IPS-20b (cell line): Measurements from ENCODE around the gene NTN1.

Source experiments
- H3K27ac ChIP-seq: one replicate; pipeline ENCODE4 v1.5.1; 2013; ENCODE audit warnings: low read length
- H3K27me3 ChIP-seq: 2 replicates; pipeline ENCODE4 v1.6.1; 2013; ENCODE audit warnings: mild to moderate bottlenecking, low read length, inconsistent platforms; ENCODE audit not compliant: insufficient read depth
- H3K36me3 ChIP-seq: 2 replicates; pipeline ENCODE4 v1.6.1; 2013; ENCODE audit warnings: low read depth, mild to moderate bottlenecking, inconsistent platforms, low read length, moderate library complexity; ENCODE audit not compliant: insufficient read depth
- H3K4me1 ChIP-seq: 2 replicates; pipeline ENCODE4 v1.6.1; 2013; ENCODE audit warnings: mild to moderate bottlenecking, control low read depth, inconsistent platforms, low read length, moderate library complexity; ENCODE audit not compliant: insufficient read depth
- H3K4me3 ChIP-seq: 2 replicates; pipeline ENCODE4 v1.5.1; 2013; ENCODE audit warnings: mild to moderate bottlenecking, low read length, inconsistent platforms
- H3K9ac ChIP-seq: 2 replicates; pipeline ENCODE4 v1.6.1; 2013; ENCODE audit warnings: low read depth, mild to moderate bottlenecking, inconsistent platforms, low read length, moderate library complexity
- H3K9me3 ChIP-seq: 2 replicates; pipeline ENCODE4 v1.6.1; 2013; ENCODE audit warnings: mild to moderate bottlenecking, low read depth, low read length, inconsistent platforms; ENCODE audit not compliant: insufficient read depth

NTN1 gene

DNA sequence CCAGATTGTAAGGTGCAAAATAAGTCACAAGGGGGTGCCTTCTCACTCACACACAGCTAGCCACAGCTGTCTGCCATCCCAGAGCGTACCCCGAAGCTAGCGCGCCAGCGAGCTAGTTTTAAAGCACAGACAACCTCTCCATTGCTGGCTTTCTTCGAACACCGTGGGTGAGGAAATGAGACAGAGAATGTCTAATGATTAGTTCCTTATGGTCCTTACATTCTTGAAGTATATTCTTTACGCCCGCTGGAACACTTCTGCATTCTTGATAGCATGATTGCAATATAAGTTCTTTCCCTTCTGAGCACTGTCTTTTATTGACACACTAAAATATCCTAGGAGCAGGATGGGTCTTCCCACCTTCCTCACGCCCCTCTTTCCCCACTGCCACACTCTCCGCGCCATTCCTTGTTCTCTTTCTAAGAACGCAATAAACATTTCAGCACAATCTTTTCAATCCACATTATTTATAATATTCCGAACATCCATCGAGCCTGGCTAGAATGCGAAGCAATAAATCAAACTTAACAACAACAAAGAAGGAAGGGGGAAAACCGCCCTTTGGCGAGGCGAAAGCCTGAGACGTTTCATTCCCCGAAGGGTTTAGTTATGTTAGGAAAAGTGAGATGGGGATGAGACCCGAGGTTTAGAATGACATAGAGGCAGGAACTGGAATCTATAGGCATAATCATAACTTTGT is 251.3 kb downstream of the NTN1 start:
- Histone ChIP-seq H3K36me3 (no peaks in the 10 kb centered on the region), H3K9me3 (no peaks in the 10 kb centered on the region), H3K4me1 (no peaks in the 10 kb centered on the region), H3K27ac (no peak overlapping the region), H3K9ac (no peak overlapping the region), H3K4me3 (no peak overlapping the region), H3K27me3 (no peaks in the 10 kb centered on the region)

DNA sequence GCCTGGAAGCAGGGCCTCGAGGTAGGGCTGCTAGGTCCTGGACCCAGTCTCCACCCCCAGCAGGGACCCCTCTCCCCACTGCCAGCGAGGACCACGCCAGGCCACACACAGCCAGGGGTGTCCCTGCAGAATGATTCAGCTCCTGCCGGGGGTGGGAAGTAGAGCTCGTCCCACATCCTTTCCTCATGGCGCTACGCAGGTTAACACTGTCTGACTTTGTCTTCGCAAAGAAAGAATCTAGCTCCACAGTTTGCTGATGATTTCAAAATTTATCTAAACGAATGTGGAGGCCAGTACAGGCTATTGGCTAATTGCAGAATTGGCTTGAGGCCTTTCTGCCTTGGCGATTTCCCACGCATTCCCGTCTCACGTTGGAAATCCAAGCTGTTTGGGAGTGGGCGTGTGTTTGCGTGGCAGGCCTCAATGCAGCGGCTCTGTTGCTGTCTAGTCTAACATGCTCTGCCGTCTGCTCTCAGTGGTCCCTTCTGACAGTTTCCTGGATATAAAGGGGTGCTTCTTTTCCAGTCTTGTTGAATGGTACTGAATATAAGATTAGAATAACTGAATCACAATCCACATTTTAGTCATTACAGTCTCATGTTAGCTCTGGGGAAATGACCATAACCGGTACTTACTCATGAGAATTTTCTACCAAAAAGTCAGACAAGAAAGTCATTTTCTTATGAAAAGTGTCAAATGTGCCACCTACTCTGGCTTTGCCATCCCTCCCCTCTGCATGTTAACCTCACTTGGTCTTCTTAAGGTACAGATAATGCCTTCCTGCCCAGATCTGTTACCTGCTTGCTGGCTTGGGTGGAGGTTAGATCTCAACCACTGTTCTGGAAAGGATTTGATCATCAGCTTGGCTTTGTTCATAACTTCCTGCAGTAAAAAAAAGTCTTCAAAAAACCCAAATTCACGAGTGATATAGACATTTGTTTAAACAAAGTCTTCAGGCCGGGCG is 252.4 kb downstream of the NTN1 start:
- H3K27me3 ChIP-seq = no peaks in the 10 kb centered on the region
- H3K36me3 ChIP-seq = no peaks in the 10 kb centered on the region
- H3K27ac ChIP-seq = no peak overlapping the region
- H3K9ac ChIP-seq = no peak overlapping the region
- no peaks in the 10 kb centered on the region for H3K9me3 ChIP-seq
- no peaks in the 10 kb centered on the region for H3K4me1 ChIP-seq
- H3K4me3 ChIP-seq = no peak overlapping the region

DNA sequence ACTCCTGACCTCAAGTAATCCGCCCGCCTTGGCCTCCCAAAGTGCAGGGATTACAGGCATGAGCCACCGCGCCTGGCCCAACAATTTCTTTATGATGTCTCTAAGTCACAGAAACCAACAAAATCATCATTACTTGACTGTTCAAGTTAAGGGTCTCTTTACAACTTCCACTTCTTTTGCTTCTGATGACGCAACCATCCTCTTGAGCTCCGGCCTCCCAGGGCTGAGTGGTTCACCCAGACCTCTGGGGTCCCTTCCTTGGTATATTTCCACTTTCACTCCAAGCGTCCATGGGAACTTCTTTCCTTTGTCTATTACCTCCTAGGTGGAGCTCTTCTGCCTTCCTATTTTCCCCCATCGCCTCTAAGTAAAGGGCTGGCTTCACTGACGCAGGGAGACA is 253.7 kb downstream of the NTN1 start:
- Histone ChIP-seq H3K36me3 (no peaks in the 10 kb centered on the region), H3K27ac (no peak overlapping the region), H3K4me1 (no peaks in the 10 kb centered on the region), H3K9ac (no peak overlapping the region), H3K27me3 (no peaks in the 10 kb centered on the region), H3K9me3 (no peaks in the 10 kb centered on the region), H3K4me3 (no peak overlapping the region)

DNA sequence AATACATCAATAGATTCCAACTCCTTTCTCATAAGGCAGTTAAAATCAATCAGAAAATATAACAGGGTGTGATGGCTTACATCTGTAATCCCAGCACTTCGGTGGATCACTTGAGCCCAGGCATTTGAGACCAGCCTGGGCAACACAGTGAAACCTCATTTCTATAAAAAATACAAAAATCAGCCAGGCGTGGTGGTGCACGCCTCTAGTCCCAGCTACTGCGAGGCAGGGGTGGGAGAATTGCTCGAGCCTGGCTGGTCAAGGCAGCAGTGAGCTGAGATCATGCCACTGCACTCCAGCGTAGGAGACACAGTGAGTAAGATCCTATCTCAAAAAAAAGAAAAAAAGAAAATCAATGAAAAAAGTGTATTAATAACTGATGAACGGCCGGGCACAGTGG is 258.6 kb downstream of the NTN1 start:
- Histone ChIP-seq H3K4me1 (peaks cover under 1% of the 10 kb centered on the region; the same call in 1 of the 2 replicates), H3K27me3 (no peaks in the 10 kb centered on the region), H3K27ac (no peak overlapping the region), H3K4me3 (no peak overlapping the region), H3K9ac (no peak overlapping the region), H3K9me3 (no peaks in the 10 kb centered on the region), H3K36me3 (no peaks in the 10 kb centered on the region)

DNA sequence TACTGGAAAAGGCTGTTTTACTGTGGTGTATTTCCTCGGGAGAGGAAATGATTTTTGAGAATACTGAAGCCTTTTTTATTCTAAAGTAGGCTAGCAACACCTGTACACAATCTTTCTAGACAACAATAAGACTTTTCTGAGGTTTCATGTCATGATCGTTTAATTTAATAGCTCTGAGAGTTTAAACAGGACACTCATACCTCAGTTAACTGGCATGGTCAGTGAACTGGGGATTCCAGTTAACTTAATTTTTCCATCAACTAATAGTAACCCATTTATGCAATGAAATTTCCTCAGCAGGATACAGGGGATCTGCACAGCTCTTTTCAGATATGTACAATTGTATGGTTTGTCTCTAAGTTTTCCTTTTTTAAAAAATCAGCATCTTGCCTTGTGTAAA is 262.6 kb downstream of the NTN1 start:
- no peak overlapping the region for H3K27ac ChIP-seq
- H3K36me3 ChIP-seq = no peaks in the 10 kb centered on the region
- no peaks in the 10 kb centered on the region for H3K27me3 ChIP-seq
- H3K9ac ChIP-seq = no peak overlapping the region
- H3K9me3 ChIP-seq = no peaks in the 10 kb centered on the region
- H3K4me3 ChIP-seq = no peak overlapping the region
- H3K4me1 ChIP-seq = peaks cover 14% of the 10 kb centered on the region; the same call in 1 of the 2 replicates

DNA sequence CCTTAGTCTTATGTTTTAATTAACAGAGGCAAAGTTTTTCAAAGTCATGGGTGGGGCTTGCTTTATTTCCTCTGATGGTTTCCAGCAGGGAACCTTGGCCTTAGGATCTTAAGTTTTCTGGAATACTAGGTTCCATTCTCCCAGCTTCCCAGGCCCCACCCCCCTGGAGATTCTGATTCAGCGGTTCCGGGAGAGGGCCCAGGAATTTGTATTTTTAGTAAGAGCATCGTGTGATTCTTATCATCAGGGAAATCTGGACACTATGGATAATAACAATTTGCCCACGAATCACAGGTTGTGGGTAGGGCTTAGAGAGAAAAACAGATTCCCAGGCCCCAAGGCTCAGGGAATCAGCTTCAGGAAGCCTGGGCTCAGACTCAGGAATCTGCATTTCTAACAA is 263.6 kb downstream of the NTN1 start:
- H3K36me3 ChIP-seq = no peaks in the 10 kb centered on the region
- peaks cover 14% of the 10 kb centered on the region; the same call in 1 of the 2 replicates for H3K4me1 ChIP-seq
- H3K27ac ChIP-seq = no peak overlapping the region
- H3K9me3 ChIP-seq = no peaks in the 10 kb centered on the region
- no peak overlapping the region for H3K9ac ChIP-seq
- no peak overlapping the region for H3K4me3 ChIP-seq
- H3K27me3 ChIP-seq = no peaks in the 10 kb centered on the region

DNA sequence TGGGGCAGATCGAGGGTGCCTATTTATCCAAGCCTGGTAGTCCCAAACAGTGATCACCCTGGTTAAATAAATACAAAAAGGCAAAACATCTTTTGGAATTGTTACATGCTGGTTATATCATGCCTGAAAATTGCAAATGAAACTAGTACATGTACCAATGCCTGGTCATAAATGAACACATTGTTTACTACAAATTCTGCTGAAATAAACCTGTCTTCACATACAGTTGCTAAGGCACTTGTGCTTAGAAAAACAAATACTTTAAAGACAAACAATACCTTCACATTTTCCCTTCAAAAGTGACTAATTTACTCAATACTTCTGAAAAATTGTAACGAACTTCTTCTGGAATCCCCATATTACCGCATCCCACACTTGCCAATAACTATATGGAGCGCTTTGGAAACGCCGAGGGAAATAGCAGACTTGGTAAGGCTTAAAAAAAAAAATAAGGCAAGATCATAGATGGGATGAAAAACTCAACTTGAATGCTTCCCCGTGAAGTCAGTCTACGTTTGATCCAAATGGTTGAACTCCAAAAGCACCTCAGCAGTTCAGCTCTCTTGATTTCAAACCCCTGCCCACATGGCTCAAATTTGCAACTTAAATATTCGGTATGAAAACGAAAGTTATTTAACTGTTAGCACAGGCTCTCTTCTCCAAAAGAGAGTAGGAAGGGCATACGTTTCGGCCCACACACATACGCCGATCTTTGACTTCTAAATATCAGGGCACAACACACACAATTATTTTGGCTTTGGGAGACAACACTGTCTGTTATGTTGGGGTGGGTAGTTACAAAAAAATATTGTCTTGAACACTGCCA is 264.5 kb downstream of the NTN1 start:
- Histone ChIP-seq H3K4me1 (peaks cover 14% of the 10 kb centered on the region; the same call in 1 of the 2 replicates), H3K9me3 (no peaks in the 10 kb centered on the region), H3K4me3 (no peak overlapping the region), H3K27me3 (no peaks in the 10 kb centered on the region), H3K36me3 (no peaks in the 10 kb centered on the region), H3K27ac (no peak overlapping the region), H3K9ac (no peak overlapping the region)

DNA sequence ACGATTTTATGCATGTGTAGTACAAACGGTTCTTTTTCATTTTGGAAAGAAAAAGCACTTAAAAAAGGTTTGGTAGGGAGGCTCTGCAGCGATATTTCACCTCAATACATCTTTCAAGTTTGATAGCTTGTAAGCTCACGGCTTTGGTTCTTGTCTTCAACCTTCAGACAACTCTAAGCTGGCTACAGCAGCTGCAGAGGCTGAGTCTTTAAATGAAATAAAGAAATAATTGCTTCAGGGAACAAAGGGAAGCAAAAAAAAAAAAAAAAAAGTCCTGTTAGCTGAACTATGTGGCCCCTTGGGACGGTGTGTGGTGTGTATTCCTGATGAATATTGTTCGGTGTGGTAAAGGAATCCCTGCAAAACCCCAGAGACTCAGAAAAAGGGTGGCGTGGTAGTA is 265.1 kb downstream of the NTN1 start:
- no peak overlapping the region for H3K27ac ChIP-seq
- no peaks in the 10 kb centered on the region for H3K27me3 ChIP-seq
- no peak overlapping the region for H3K4me3 ChIP-seq
- H3K9ac ChIP-seq = no peak overlapping the region
- H3K36me3 ChIP-seq = no peaks in the 10 kb centered on the region
- H3K4me1 ChIP-seq = peaks cover 14% of the 10 kb centered on the region; the same call in 1 of the 2 replicates
- H3K9me3 ChIP-seq = no peaks in the 10 kb centered on the region

DNA sequence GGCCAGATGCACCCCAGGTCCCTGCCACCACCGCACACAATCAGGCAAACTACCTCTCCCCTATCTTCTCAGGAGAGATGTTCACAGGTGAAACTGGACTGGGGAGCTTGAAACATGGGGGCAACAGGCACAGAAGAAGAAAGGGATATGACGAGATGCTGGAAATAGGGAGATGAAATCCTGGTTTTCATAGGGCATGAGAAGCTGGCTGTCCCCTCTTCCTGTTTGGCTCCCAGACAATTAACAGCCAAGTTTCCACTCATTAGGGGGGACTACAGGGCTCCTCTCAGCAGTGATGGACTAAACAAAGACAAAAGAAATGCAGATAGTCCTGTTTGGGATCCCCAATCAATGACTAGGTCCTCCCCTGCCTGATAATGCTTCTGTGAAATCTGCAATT is 266.0 kb downstream of the NTN1 start:
- no peaks in the 10 kb centered on the region for H3K27me3 ChIP-seq
- H3K27ac ChIP-seq = no peak overlapping the region
- peaks cover 14% of the 10 kb centered on the region; the same call in 1 of the 2 replicates for H3K4me1 ChIP-seq
- no peak overlapping the region for H3K9ac ChIP-seq
- H3K9me3 ChIP-seq = no peaks in the 10 kb centered on the region
- H3K36me3 ChIP-seq = no peaks in the 10 kb centered on the region
- H3K4me3 ChIP-seq = no peak overlapping the region

DNA sequence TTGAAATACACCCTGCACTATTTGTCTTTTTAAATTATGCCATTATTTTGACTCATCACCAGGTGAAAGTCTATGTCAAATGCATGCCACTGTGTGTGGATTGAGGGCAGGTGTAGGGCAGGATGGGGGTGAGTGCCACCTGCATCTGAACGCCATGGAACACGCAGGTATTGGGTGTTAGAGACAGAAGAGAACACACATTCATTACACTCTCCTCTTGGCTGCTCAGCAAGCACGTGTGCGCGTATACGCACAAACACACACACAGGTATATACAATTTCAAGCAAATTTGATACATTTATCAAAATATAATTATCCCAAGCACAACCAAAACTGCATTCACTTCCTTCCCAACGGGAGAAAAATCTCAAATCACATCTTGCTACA is 268.9 kb downstream of the NTN1 start:
- Histone ChIP-seq H3K4me3 (no peak overlapping the region), H3K9me3 (no peaks in the 10 kb centered on the region), H3K27ac (no peak overlapping the region), H3K9ac (no peak overlapping the region), H3K4me1 (peaks cover 10% of the 10 kb centered on the region; the same call in 1 of the 2 replicates), H3K27me3 (no peaks in the 10 kb centered on the region), H3K36me3 (no peaks in the 10 kb centered on the region)

DNA sequence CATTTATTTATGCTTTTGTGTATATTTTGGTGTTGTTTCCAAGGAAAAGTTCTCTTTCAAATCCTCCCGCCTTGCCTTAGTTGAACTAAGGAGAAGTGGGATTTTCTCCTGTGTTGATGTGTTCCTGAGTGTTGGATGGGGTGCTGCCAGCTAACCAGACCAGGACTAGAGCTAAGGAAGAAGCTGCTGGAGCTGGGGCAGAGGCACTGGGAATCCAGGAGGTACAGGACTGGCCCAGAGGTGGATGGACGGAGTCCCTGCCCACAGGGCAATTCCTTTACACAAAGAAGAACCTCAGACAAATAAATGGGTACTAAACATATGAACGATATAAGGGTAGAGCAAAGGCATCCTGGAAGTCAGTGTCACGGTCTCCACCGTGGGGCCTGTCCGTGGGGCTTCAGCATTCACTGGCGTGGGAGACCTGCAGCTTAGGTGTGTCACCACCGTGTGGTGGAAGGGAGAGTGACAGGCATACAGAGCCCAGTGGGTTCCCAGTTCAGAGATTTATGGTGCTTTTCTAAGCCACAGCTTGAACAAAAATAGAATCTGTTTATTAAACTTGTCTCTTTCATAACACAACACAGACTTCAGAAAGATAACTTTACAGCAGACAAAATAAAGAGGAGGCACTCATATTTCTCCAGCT is 270.7 kb downstream of the NTN1 start:
- no peak overlapping the region for H3K27ac ChIP-seq
- no peaks in the 10 kb centered on the region for H3K36me3 ChIP-seq
- no peaks in the 10 kb centered on the region for H3K9me3 ChIP-seq
- H3K4me3 ChIP-seq = no peak overlapping the region
- H3K27me3 ChIP-seq = no peaks in the 10 kb centered on the region
- peaks cover 4% of the 10 kb centered on the region; the same call in 1 of the 2 replicates for H3K4me1 ChIP-seq
- H3K9ac ChIP-seq = no peak overlapping the region
